GM21576 (cell line): ENCODE measurements around the gene ZNF619.

ENCODE experiments used
- ATAC-seq: cut with Tn5 transposase; IDR thresholded peaks from one replicate; pipeline ENCODE4 v1.9.1; 2021; ENCODE audit warnings: mild to moderate bottlenecking, moderate library complexity; ENCODE audit not compliant: unreplicated experiment

ZNF619 gene

GRCh38 chr3:40524568-40525285, 47.8 kb downstream of the ZNF619 start, which contains the start of gene ZNF621:
Gene ZNF621, plus strand, starts transcription at chr3:40524960. Its CDS starts 881 bp downstream, at chr3:40525841.
- ATAC-seq: peak; percentile 98

- ATAC-seq: no peak
Measured at GRCh38 chr3:40528426-40528825, 51.5 kb downstream of the ZNF619 start.

GRCh38 chr3:40532252-40532651, 55.3 kb downstream of the ZNF619 start:
- ATAC-seq: no peak

GRCh38 chr3:40534283-40534682, 57.4 kb downstream of the ZNF619 start:
- no peak for ATAC-seq
